Muscle of back (tissue), 10 donors: ENCODE data around the gene RAE1. TPM values are rescaled to one million over a fixed set of nuclear protein-coding genes. Genes with fewer than 3 reads are reported as not detected.

ENCODE experiments used
- polyA plus RNA-seq, 10 donors: library from polyadenylated mRNA; unstranded; fragments of 120-200 nt; gene quantifications; one replicate each; pipeline ENCODE4 v1.2.1, GENCODE V29; 2013; ENCODE audit not compliant: insufficient read length in 10 of 10

Gene RAE1
- polyA plus RNA-seq, 10 donors, result 21.7 to 31.5 (median 26.5) TPM

Other genes starting within 250 kb of the RAE1 start
- gene BMP7, start 84.6 kb upstream of the RAE1 start, polyA plus RNA-seq, result 10 to 100 TPM in 1 of 10 donors, 1 to 10 TPM in 9; 2.7 to 12.5 (median 3.5) TPM
- under 1 TPM in 2 of 10 donors, not detected in 8; 0.26 to 0.53 TPM for gene SPO11, start 21.5 kb upstream of the RAE1 start, polyA plus RNA-seq
- 10 to 100 TPM; 36.3 to 68.7 (median 49.9) TPM for gene RBM38, start 40.1 kb downstream of the RAE1 start, polyA plus RNA-seq
- gene CTCFL, start 173.9 kb downstream of the RAE1 start, polyA plus RNA-seq, result under 1 TPM; 0.12 to 0.40 (median 0.19) TPM
- under 1 TPM in 7 of 10 donors, not detected in 3; 0.08 to 0.42 (median 0.18) TPM for gene PCK1, start 209.9 kb downstream of the RAE1 start, polyA plus RNA-seq